Measurements from ENCODE around the gene MYO10.

- TF ChIP-seq CTCF (IDR thresholded peaks at IDR 0.05; ENCODE audit: insufficient read depth, low read depth, low read length) = no peak
- TF ChIP-seq EZH2 (IDR thresholded peaks at IDR 0.05; ENCODE audit: insufficient read depth, low read length) = peak; percentile 43
These were observed 320.1 kb downstream of the MYO10 start for GRCh38 chr5:16615741-16616535.
